IMR-90 (cell line): ENCODE results near the gene EPHB6.

Source experiments
- CTCF ChIP-seq: conservative IDR thresholded peaks from 2 replicates; pipeline ENCODE4 v1.5.1; 2012; ENCODE audit warnings: mild to moderate bottlenecking, low read depth, low read length, improper control_type of control experiment
- POLR2A ChIP-seq: IDR thresholded peaks from 2 replicates; pipeline ENCODE4 v1.6.1; 2012; ENCODE audit warnings: mild to moderate bottlenecking, low read depth, low read length
- SMC3 ChIP-seq: fragments of 150-350 bp; IDR thresholded peaks from 2 replicates; pipeline ENCODE4 v1.6.1; 2016; ENCODE audit warnings: low read depth, mild to moderate bottlenecking, antibody characterized with exemption, low read length, moderate library complexity

- TF ChIP-seq POLR2A (no peak), CTCF (no peak), SMC3 (no peak)
These were observed 12.7 kb downstream of the EPHB6 start for GRCh38 chr7:142867398-142868187.
